Common myeloid progenitor, CD34-positive (primary cell): ENCODE measurements around the gene GIMAP7.
A peak's percentile ranks its signal among the peaks of the same experiment; 100 is the strongest.
"Not testable (repeated sequence)": the region's sequence is repeated elsewhere in the genome, so short reads cannot be mapped to it uniquely, and the experiment has no call there.

Source experiments
- CTCF ChIA-PET: fragments of 350-600 bp; sonication (Branson Sonifier 250); formaldehyde crosslinking; loops from one replicate; lab custom pipeline; 2021; ENCODE audit warnings: antibody characterized with exemption; lab: Charles Lee
- POLR2A ChIA-PET: fragments of 350-600 bp; sonication (Branson Sonifier 250); formaldehyde crosslinking; loops from one replicate; lab custom pipeline; 2021; ENCODE audit warnings: antibody characterized with exemption; lab: Charles Lee
- DNase-seq, 3 donors: peaks; one replicate each; pipeline versions ENCODE4 v3.0.0 to v3.0.0-alpha.2; 2013
- H3K27ac ChIP-seq, 2 experiments: 1 replicate in 1 of 2; 2 replicates in 1 of 2; pipeline ENCODE4 v1.7.0; 2013; ENCODE audit warnings: inconsistent platforms in 2 of 2, low read length in 2 of 2, mild to moderate bottlenecking in 2 of 2, low read depth in 1 of 2, moderate library complexity in 1 of 2; ENCODE audit not compliant: severe bottlenecking in 2 of 2, insufficient read depth in 1 of 2, poor library complexity in 1 of 2
- H3K27me3 ChIP-seq, 5 experiments: replicated peaks in 2 of 5; 1 replicate in 3 of 5; 2 replicates in 2 of 5; pipeline versions ENCODE4 v1.6.1 to v1.7.0; 2013; ENCODE audit warnings: low read length in 4 of 5, mild to moderate bottlenecking in 2 of 5, moderate library complexity in 2 of 5, inconsistent platforms in 1 of 5; ENCODE audit not compliant: insufficient read depth in 5 of 5, control insufficient read depth in 4 of 5
- H3K36me3 ChIP-seq, 4 experiments: 1 replicate in 2 of 4; 2 replicates in 2 of 4; pipeline versions ENCODE4 v1.6.1 to v1.7.0; 2013; ENCODE audit warnings: low read length in 3 of 4, control low read depth in 1 of 4, mild to moderate bottlenecking in 1 of 4; ENCODE audit not compliant: control insufficient read depth in 4 of 4, insufficient read depth in 4 of 4
- H3K4me1 ChIP-seq, 4 experiments: 1 replicate in 3 of 4; 2 replicates in 1 of 4; pipeline versions ENCODE4 v1.6.1 to v1.7.1; 2013; ENCODE audit warnings: low read length in 3 of 4, mild to moderate bottlenecking in 3 of 4, control low read depth in 1 of 4, inconsistent platforms in 1 of 4, moderate library complexity in 1 of 4; ENCODE audit not compliant: control insufficient read depth in 4 of 4, insufficient read depth in 4 of 4; ENCODE audit errors: control extremely low read depth in 1 of 4
- H3K4me3 ChIP-seq, 7 experiments: 1 replicate in 4 of 7; 2 replicates in 3 of 7; pipeline versions ENCODE4 v1.5.1 to v1.7.0; 2013; ENCODE audit warnings: mild to moderate bottlenecking in 7 of 7, low read length in 6 of 7, moderate library complexity in 6 of 7, inconsistent platforms in 2 of 7, low read depth in 2 of 7, control low read depth in 1 of 7; ENCODE audit not compliant: insufficient read depth in 4 of 7, control insufficient read depth in 1 of 7; ENCODE audit errors: extremely low read depth in 1 of 7
- H3K9me3 ChIP-seq, 5 experiments: 1 replicate in 4 of 5; 2 replicates in 1 of 5; pipeline versions ENCODE4 v1.6.1 to v1.7.1; 2013; ENCODE audit warnings: low read length in 4 of 5, mild to moderate bottlenecking in 2 of 5, inconsistent platforms in 1 of 5, low read depth in 1 of 5, moderate library complexity in 1 of 5; ENCODE audit not compliant: control insufficient read depth in 4 of 5, insufficient read depth in 2 of 5; ENCODE audit errors: control extremely low read depth in 1 of 5
- WGBS: methylation state at CpG from one replicate; pipeline ENCODE4 v1.1.5; 2013; ENCODE audit not compliant: insufficient coverage; 5-methylcytosine and 5-hydroxymethylcytosine counted together

The GIMAP7 gene

GRCh38 chr7:150484071-150484470, 30.6 kb upstream of the GIMAP7 start:
- peak; percentile 29 to 68 (median 50) for DNase-seq

GRCh38 chr7:150487625-150488024, 27.0 kb upstream of the GIMAP7 start:
- CTCF ChIA-PET, result interaction anchor here (0.9 kb wide), 1 partner anchor 24 kb away, joined by 3 read pairs; no protein-coding TSS in a partner anchor
- Histone ChIP-seq H3K27me3 (no peaks in the 10 kb centered on the region), H3K36me3 (no peaks in the 10 kb centered on the region), H3K4me1 (peaks cover 8 to 32% (median 20%) of the 10 kb centered on the region in 4 experiments), H3K27ac (no peak overlapping the region), H3K9me3 (no peaks in the 10 kb centered on the region), H3K4me3 (no peak overlapping the region)
- POLR2A ChIA-PET, result no interaction called here
- DNase-seq, result no peak
- no CpG with 5 or more reads among the region's 2 CpGs for WGBS

More at GRCh38 chr7:150484071-150484470, 30.6 kb upstream of the GIMAP7 start:
- no CpG with 5 or more reads among the region's 3 CpGs for WGBS
- CTCF ChIA-PET, result interaction anchor here (1.3 to 2.3 kb wide), 2 partner anchors 18 to 33 kb away, joined by 4 to 5 read pairs; partner anchors contain the start of gene GIMAP8
- peak overlapping the region in 2 of 7 experiments; percentile 19 to 43 for H3K4me3 ChIP-seq
- H3K36me3 ChIP-seq, H3K27me3 ChIP-seq, POLR2A ChIA-PET, H3K9me3 ChIP-seq: not testable (repeated sequence)
- H3K4me1 ChIP-seq, result peaks cover 24 to 61% (median 40%) of the 10 kb centered on the region in 4 experiments
- H3K27ac ChIP-seq, result peak overlapping the region; percentile 64 to 75

- no peak overlapping the region for H3K4me3 ChIP-seq
- POLR2A ChIA-PET, result no interaction called here
- no peaks in the 10 kb centered on the region for H3K27me3 ChIP-seq
- no peak overlapping the region for H3K27ac ChIP-seq
- WGBS, result 86% methylated on average over 1 of the region's 1 CpG
- no peaks in the 10 kb centered on the region for H3K36me3 ChIP-seq
- H3K4me1 ChIP-seq, result peaks cover 4 to 12% (median 6%) of the 10 kb centered on the region in 4 experiments
- CTCF ChIA-PET, result interaction anchor here (1.5 kb wide), 1 partner anchor 41 kb away, joined by 4 read pairs; no protein-coding TSS in a partner anchor
- no peak for DNase-seq
- H3K9me3 ChIP-seq, result no peaks in the 10 kb centered on the region
Measured at GRCh38 chr7:150489782-150490181, 24.9 kb upstream of the GIMAP7 start.

- WGBS, result no CpG with 5 or more reads among the region's 3 CpGs
- H3K27ac ChIP-seq, H3K9me3 ChIP-seq, H3K36me3 ChIP-seq, POLR2A ChIA-PET, H3K4me3 ChIP-seq, DNase-seq, CTCF ChIA-PET, H3K4me1 ChIP-seq, H3K27me3 ChIP-seq: not testable (repeated sequence)
Measured at GRCh38 chr7:150493442-150493841, 21.2 kb upstream of the GIMAP7 start.

GRCh38 chr7:150502519-150502918, 12.2 kb upstream of the GIMAP7 start:
- H3K4me1 ChIP-seq, result peaks cover 10 to 35% (median 30%) of the 10 kb centered on the region in 4 experiments
- H3K27ac ChIP-seq, result peak overlapping the region in 1 of 2 experiments; percentile 25
- ChIA-PET POLR2A (no interaction called here), CTCF (interaction anchor here (0.8 to 1.6 kb wide), 3 partner anchors 9 to 24 kb away, joined by 4 read pairs; no protein-coding TSS in a partner anchor)
- no peak overlapping the region for H3K4me3 ChIP-seq
- no peaks in the 10 kb centered on the region for H3K27me3 ChIP-seq
- peak; percentile 14 to 88 (median 78) for DNase-seq
- no peaks in the 10 kb centered on the region for H3K36me3 ChIP-seq
- no peaks in the 10 kb centered on the region for H3K9me3 ChIP-seq

GRCh38 chr7:150503155-150503554, 11.5 kb upstream of the GIMAP7 start:
- WGBS, result 51% methylated on average over 2 of the region's 4 CpGs
- no peaks in the 10 kb centered on the region for H3K27me3 ChIP-seq
- peaks cover 10 to 35% (median 30%) of the 10 kb centered on the region in 4 experiments for H3K4me1 ChIP-seq
- POLR2A ChIA-PET, result interaction anchor here (0.6 kb wide), 1 partner anchor 37 kb away, joined by 4 read pairs; no protein-coding TSS in a partner anchor
- DNase-seq, result no peak
- peak overlapping the region; percentile 18 to 37 for H3K27ac ChIP-seq
- no peaks in the 10 kb centered on the region for H3K9me3 ChIP-seq
- no peaks in the 10 kb centered on the region for H3K36me3 ChIP-seq
- H3K4me3 ChIP-seq, result peak overlapping the region in 1 of 7 experiments; percentile 46
- CTCF ChIA-PET, result interaction anchor here (1.6 kb wide), 1 partner anchor 9 kb away, joined by 4 read pairs; no protein-coding TSS in a partner anchor

GRCh38 chr7:150503581-150503980, 11.1 kb upstream of the GIMAP7 start:
- CTCF ChIA-PET, result no interaction called here
- Histone ChIP-seq H3K4me1 (peaks cover 10 to 35% (median 30%) of the 10 kb centered on the region in 4 experiments), H3K27ac (peak overlapping the region; percentile 18 to 27), H3K9me3 (no peaks in the 10 kb centered on the region), H3K4me3 (no peak overlapping the region), H3K36me3 (no peaks in the 10 kb centered on the region), H3K27me3 (no peaks in the 10 kb centered on the region)
- DNase-seq, result no peak
- WGBS, result 93% methylated on average over 3 of the region's 3 CpGs
- POLR2A ChIA-PET, result interaction anchor here (0.6 kb wide), 1 partner anchor 37 kb away, joined by 4 read pairs; no protein-coding TSS in a partner anchor
